Activated gamma-delta T cell treated with Interleukin-2 at 50 U/mL for 16 hours (primary cell): ENCODE data around the gene NAALADL2.
"Not testable (repeated sequence)": the region's sequence is repeated elsewhere in the genome, so short reads cannot be mapped to it uniquely, and the experiment has no call there.

Experiments
- DNase-seq: peaks from one replicate; pipeline ENCODE4 v3.0.0-alpha.2; 2020

The NAALADL2 gene

DNA sequence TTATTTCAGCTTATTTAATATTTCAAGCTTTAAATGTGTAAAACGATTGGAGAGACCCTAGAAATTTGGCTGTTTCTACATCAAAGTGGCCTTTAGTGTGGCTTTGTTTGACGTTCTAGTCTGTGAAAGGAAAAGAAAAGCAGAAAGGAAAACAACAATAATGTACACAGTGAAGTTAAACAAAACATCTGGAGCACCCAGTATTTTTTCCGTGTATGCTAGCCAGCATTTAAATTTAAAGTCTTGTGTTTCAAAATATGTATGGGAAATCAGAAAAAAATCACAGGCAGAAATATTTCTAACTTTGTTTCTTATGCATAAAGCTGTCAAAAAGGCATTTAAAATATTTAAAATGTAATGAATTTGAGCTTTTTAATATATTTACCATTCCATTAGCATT, 218.1 kb downstream of the NAALADL2 start:
- no peak for DNase-seq

DNA sequence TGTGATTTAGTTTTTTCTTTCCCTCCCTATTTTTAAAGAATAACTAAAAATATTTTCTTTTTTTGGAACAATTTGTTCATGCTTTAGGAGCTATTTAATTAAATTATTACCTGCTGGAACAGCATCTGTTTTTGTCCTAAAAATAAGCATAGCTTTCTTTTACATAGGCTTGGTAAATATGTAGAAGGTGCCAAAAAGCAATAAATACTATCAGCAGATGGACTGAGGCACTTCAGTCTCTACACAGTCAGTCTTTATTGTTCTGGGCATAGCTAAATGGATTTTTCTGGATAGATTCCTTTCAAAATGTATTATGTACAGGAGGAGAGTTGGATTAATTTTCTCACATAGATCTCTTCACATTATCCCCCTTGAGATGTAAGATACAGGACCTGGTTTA, 223.5 kb downstream of the NAALADL2 start:
- DNase-seq, result no peak

DNA sequence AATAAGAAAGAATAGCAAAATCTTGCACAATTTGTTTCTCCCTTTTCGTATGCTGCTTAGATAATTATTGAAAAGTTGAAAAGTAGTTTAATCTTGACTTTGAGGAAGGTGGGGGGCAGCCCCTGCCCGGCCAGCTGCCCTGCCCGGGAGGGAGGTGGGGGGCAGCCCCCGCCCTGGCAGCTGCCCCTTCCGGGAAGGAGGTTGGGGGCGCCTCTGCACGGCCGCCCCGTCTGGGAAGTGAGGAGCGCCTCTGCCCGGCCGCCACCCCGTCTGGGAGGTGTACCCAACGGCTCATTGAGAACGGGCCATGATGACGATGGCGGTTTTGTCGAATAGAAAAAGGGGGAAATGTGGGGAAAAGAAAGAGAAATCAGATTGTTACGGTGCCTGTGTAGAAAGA, 228.0 kb downstream of the NAALADL2 start:
- not testable (repeated sequence) for DNase-seq

DNA sequence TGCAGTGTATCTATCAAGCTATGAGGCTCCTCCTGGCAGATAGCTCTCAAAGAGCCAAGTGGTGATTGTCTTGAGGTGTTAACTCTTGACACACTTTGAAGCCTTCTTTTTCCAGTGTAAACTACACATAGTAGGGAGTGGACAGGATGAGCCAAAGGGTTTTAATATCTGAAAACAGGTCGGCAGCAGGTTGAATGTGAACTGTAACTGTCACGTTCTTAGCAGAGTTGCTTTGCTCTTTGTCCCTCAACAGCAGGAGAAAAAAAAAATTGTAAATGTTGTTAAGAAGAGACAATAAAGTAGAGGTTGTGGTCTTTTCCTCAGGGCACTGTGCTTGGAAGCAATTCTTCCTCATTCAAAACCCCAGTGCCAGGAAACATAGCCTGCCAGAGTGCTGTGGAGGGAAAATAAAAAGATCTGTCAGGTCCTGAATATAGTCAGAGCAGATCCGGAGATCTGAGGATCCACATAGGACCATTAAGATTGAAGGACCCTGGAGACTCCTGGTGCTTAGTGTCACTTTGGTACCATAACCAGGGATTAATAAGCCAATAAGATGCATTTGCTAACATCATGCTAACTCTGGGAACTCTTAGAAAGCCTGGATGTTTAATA, 229.7 kb downstream of the NAALADL2 start:
- DNase-seq, result no peak

DNA sequence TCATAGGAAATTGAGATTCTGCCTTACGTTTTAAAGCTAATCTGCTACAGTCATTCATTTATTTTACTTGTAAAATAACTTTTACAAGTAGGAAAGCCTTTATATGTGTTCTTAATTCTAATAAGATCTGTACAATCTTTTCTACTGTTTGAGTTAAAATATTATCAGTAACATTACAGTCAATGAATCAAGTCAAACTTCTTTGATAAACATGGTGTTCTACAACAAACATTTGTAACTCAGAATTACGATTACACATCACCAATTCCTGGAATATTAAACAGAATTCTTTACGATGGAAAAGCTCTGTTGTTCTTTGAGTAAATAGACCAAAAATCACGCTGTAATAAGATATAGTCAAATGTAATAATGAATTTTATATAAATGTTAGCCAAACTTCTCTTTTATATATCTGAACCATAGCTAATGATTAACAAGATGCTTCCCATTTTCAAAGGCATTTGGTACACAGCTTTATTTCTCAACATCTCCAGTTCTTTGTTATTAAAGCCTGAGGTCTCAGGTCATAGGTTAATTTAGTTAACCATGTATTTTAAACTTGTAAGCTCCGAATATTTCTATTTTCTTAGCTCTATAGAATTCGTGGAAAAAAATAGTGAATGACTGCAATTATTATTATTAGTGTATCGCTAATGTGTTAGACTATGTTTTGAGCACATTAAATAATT, 232.4 kb downstream of the NAALADL2 start:
- DNase-seq, result no peak

DNA sequence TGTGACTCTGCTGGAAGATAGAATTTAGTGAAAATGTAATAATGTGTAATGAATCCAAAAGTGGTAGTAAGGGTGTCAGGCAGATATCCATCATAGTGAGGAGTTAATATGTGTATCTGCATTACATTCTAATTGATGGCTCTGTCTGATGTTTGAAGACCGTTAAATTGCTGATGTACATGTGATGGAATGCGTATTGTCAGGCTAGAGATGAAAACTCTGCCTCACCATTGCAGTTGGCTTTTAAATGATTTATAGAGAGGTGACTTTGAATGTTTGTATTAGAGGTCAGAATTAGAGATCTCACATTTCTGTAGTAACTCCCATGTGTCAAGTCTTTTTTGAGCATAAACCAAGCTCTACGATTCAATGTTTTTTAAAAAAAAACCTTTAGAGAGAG, 234.6 kb downstream of the NAALADL2 start:
- DNase-seq, result no peak

DNA sequence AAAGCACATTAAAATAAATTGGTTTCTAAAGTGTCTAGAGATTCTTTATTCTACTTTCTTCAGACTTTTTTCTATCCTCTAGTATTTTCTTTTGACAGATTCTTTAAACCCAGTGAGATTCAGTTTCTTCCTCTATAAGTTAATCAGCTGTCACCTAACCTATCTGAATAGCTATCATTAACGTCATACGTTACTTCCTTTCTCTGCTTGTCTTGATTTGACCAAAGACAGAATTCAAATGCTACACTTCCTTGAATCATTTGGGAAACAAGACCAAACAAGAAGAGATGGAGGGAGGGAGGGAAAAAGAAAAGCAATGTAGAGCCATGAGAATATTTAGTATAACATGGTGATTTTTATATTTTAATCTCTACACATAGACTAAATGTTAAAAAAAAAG, 235.2 kb downstream of the NAALADL2 start:
- no peak for DNase-seq

DNA sequence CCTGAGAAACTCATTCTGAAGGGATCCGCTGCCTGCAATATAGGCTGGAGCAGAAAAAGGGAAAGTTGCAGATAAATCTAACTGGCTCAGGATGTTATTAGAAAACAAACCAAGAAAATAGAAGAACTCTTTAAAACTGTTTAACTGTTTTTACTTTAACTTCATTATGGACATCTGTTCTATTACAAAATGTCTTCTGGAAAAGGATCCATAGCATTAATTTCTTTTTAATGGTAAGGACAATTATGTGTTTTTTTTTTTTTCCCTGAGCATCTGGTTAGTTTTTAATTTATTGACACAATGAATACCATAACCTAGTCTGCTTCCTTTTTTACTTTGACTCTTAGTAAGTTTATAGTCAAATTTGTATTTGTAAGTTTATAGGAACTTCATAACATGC, 239.5 kb downstream of the NAALADL2 start:
- DNase-seq, result no peak

DNA sequence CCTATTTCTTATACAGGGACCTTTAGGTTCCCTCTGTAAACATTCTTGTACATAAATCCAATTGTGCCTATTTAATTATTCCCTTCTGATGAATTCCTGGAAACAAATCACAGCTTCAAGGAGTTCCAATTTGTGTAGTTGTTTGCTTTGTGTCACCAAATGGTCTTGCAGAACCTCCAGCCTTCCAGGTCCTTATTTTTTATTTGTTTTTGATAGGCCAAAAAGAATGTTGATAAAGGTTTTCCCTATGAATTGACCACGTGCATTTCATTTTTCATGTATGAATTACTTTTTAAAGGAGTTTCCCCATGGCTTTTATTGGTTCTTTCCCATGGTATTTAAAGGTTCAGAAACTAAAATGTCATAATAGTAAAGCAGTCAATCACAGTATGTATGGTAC, 243.0 kb downstream of the NAALADL2 start:
- DNase-seq, result no peak

DNA sequence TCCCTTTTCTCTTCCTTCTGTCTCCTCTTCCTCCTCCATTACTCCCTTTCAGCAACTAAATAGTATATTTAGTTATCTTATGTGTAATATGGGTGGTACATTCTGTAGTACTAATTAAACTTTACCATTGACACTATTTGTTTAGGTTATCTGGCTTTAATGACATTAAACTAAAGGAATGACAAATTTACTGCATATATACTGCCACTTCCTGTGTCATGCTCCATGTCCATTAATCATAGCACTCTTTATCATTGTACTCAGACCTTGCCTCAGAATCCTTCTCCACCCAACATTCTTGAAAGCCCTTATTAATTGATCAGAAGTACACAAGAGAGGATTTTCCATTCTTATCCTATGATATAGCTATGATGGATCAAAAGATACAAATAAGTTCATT, 244.2 kb downstream of the NAALADL2 start:
- DNase-seq, result no peak

DNA sequence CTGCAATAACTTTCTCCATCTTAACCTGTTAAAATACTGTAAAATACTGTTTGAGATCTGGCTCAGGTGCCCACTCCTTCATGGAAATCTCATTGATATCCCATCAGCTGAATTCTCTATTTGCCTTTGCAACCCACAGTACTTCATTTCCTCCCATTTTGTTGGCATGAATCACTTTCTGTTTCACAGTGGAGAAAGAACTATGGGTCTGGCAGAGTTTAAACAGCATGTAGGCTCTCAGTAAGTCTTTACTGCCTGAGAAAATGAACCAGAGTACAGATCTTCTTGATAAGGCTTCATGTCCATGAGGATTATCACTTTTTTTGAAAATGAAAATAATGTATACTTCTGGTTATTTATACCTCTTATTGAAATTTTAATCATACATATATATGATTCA, 245.9 kb downstream of the NAALADL2 start:
- DNase-seq, result no peak

DNA sequence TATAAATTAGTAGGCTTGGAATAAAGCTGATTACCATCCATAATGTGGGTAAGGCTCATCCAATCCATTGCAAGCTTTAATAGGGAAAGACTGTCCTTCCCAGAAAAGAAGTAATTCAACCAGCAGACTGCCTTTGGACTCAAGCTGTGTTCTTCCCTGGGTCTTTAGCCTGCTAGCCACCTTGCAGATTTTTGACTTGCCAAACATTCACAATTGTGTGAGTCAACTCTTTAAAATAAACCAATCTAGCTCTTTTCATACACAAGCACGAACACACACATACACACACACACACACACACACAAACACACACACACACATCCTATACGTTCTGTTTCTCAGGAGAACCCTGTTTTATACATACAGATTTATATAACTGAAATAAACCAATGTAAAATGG, 248.1 kb downstream of the NAALADL2 start:
- no peak for DNase-seq

DNA sequence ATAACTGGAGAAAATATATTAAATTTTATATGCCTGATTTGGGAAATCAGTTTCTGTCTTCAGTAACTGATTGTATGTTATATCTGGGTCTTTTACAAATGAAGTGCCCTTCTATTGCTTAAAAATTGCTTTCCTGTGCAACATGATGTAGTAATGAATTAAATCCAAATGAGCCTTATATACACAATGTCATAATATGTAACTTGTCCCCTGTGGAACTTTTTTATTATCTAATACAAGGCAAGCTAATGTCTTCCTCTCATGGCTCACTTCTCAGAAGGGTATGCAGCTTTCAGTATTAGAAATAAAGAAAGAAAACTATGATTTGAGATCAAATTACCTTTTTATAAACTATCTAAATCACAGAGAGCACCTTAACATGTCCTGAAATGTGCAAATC, 248.9 kb downstream of the NAALADL2 start:
- no peak for DNase-seq

DNA sequence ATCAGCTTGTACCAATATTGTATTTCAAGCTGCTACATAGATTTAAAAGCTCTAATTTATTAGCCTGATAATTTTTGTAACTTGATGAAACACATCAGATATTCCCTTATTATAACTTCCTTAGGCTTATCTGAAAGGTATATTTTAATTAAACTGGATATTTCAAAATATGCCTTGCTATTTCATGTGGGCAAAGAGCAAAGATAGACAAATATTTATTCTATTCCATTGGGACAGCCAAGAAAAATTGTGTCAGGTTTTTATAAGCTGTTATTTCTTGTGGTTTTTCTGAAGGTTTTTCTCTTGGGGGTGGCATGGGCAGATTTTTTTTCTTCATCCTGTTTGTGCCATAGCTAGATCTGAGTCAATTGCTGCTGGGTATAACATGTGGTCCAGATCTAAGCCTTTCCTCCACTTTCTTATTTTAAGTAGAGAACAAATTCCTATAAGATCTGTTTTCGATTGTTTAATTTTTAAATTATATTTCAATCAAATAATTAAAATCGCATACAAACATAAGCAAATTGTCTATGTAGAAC, 249.5 kb downstream of the NAALADL2 start:
- DNase-seq, result no peak

DNA sequence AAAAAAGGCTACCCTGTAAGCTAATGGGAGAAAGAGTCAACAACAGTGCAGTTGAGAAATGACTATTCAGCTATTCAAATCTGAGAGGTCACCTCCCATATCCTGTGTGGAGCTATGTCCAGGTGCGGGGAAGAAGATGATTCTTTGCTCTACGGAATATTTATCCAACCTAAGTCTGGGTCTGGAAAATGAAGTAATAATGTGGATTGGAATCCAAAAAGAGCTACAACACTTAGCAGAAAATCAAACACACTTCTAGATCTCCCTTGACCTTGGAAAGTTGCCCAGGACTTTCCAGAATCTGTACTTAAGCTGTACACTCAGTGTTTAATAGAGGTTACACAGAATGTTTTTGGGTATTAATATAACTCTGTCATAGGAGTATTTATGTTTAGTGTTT, 251.9 kb downstream of the NAALADL2 start:
- no peak for DNase-seq

DNA sequence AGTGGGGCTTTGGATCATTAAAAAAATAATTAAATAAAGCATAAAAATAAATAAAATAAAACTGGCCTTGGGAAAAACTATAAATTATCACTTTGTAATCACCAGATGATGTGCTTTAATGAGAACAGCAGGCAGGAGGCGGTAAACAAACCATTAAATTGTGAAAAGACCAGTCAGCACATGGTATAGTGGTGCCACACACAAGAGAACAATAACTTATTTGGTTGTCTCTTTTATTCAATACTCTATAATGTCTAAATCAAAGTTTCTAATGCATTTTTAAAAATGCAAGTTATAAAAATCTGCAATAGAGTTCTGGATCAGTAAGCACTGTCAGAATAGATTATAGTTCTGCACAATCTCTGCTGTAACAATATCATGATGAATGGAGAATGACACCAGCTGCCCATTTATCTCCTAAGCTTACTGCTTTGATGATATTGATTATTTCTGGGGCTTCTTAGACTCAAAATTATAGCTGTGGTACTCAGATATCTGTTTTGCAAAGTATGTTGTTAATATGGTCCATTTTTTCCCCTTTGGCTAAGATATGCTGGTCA, 259.3 kb downstream of the NAALADL2 start:
- no peak for DNase-seq

DNA sequence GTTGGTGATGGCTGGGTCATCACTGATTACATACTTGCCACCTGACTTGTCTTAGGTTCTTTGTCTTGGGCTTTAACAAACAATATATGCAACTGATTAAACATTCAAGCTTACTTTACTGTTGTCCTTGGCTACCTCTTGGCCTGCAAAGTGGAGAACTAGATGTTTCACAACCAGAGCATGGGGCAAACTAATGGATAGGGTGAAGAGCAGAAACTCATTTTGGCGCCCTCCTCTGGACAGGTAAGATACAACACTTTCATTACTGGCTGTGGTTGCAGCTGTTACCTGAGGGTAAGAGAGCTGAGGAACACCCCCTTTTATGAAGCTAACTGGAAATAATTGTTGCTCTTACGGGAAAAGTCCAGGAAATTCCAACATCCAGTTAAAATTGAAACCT, 262.1 kb downstream of the NAALADL2 start:
- DNase-seq, result no peak

DNA sequence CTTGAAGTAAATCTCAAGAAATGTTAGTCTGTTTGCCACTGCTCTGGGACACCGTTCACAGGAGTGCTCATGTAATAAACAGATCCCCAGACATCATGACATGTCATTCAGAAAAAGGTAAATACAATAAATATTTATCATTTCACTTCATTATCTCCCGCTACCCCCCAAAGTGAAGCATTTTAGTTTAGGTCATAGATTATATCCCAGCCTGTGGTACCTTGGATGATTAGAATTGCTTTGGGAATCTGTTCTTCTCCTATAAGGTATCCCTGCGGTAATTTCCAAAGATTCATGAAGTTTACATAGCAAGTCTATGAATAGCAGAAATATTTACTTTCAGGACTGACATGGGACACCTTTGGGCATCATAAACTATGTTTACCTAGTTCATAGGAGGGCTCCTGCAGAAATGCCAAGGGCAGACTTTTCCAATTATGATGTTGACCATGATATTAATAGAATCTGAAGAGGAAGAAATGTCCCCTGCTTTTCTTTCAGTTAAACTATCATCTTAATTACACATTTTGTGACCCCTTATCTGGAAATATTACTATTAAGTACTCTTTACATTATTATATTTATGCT, 268.0 kb downstream of the NAALADL2 start:
- DNase-seq, result no peak

DNA sequence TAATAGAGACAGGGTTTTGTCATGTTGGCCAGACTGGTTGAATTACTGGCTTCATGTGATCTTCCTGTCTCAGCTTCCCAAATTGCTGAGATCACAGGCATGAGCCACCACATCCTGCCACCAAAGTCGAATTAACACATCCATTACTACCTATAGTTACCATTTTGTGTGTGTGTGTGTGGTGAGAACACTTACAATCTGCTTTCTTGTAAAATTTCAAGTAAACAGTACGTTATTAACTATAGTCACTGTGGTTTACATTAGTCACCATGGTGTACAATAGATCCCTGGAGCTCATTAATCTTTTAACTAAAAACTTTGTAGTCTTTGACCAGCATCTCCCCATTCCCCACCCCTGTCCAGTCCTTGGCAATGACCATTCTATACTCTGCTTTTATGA, 270.0 kb downstream of the NAALADL2 start:
- DNase-seq, result no peak

DNA sequence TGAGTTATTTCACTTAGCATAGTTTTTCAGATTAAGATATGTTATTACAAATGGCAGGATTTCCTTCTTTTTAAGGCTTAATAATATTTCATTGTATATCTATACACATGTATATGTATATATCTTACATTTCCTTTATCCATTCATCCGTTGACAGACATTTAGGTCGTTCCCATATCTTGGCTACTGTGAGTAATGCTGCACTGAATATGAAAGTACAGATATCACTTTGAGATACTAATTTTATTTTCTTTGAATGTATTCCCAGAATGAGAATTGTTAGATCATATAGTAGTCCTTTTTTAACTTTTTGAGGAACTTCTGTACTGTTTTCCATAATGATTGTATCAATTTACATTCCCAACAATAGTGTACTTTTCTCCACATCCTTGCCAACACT, 270.4 kb downstream of the NAALADL2 start:
- DNase-seq, result no peak

DNA sequence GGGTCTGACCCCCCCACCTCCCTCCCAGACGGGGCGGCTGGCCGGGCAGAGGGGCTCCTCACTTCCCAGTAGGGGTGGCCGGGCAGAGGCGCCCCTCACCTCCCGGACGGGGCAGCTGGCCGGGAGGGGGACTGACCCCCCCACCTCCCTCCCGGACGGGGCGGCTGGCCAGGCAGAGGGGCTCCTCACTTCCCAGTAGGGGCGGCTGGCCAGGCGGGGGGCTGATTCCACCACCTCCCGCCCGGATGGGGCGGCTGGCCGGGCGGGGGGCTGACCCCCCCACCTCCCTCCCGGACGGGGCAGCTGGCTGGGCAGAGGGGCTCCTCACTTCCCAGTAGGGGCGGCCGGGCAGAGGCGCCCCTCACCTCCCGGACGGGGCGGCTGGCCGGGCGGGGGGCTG, 272.7 kb downstream of the NAALADL2 start:
- not testable (repeated sequence) for DNase-seq

DNA sequence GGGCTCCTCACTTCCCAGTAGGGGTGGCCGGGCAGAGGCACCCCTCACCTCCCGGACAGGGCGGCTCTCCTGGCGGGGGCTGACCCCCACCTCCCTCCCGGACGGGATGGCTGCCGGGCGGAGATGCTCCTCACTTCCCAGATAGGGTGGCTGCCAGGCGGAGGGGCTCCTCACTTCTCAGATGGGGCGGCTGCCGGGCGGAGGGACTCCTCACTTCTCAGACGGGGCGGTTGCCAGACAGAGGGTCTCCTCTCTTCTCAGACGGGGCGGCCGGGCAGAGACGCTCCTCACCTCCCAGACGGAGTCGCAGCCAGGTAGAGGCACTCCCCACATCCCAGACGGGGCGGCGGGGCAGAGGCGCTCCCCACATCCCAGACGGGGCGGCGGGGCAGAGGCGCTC, 273.6 kb downstream of the NAALADL2 start:
- not testable (repeated sequence) for DNase-seq

DNA sequence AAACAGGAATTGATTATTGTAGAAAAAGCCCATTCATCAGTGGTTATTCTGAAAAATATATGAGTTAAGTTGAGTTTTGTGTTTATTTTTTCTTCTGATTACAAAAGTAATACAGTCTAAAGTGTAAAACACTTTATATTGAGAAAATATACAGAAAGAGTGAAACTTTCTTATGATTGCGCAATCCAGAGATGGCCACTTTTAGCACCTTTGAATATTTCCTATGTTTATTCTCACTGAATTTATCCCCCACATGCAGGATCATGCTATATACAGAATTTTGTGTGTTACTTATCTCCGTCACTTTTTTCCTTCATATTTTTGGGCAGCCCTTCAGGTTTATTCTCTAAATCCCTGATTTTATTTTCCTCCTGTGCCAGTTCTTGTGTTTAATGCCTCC, 285.2 kb downstream of the NAALADL2 start:
- no peak for DNase-seq

DNA sequence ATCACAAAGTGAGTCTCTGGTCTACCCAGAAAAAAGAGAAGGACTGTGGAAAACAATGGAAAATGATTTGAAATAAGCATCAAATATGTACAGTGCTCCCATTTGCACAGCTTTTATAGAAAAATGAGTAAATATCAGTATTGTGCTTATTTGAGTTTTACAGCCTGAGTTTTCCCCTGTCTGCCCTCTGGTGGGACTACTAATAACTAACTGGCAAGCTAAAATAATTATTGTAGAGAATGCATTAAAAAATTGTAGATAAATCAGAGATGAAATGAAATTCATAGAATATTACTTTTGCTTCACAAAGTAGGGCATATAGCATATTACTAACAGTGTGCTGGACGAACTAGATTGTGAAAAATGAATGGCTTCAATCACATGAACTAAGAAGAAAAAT, 287.1 kb downstream of the NAALADL2 start:
- DNase-seq, result no peak
